ENCODE data around the gene KCNJ16.

DNA sequence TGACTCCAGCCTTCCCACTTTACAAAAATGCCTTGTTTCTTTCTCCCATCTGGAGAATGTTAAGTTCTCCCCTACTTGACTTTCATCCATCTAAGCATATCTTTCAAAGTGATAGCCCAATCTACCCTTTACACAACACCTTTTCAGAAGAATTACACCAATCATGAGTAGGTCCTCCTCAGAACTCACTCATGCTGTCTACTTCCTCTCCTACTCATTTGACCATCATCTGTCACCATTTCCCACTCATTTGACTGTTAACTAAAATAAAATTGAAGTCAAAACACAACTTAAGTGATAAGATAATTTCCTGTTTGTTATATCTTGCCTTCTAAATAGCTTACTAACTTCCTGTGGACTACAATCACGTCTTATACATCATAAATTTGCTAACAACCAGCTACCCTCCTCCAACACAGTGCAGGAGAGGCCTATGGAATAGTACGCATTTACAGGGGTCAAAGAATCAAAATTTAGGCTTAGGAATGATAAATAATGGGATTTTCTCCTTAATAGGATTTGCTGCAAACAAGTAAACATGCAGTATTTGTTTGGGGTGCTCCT, 16.1 kb downstream of the KCNJ16 start:
- TF ChIP-seq TAF1 (IDR thresholded peaks at IDR 0.05; ENCODE audit: borderline replicate concordance, low read depth, low read length) = no peak
- TF ChIP-seq POLR2A (IDR thresholded peaks at IDR 0.05; ENCODE audit: low read depth, low read length) = no peak
- TF ChIP-seq POLR2AphosphoS5 (IDR thresholded peaks at IDR 0.05; ENCODE audit: low read depth, low read length) = no peak
